HG02981 (cell line): ENCODE results near the gene PSD2.

Experiments used
- ATAC-seq: cut with Tn5 transposase; IDR thresholded peaks from one replicate; pipeline ENCODE4 v1.9.1; 2021; ENCODE audit warnings: mild to moderate bottlenecking, moderate library complexity; ENCODE audit not compliant: unreplicated experiment

Gene PSD2

GRCh38 chr5:139810341-139811273 lies 15.0 kb downstream of the PSD2 start:
- no peak for ATAC-seq

DNA sequence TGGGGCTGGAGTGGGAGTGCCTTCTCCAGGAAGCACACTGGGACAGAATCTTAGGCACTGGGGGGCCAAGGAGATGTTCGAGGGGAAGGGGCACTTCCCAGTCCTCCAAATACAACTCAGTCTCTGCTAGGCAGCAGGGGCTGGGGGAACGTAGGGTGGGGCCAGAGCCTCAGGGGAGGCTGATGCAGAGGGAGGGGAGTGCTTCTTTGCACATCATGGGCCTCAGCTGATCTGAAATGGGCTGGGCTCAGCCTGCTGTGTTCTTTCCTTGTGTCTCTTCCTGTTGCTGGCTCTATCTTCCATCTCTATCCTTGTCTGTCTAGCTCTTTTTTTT lies 15.6 kb downstream of the PSD2 start:
- no peak for ATAC-seq

- ATAC-seq, result no peak
These were observed 16.7 kb downstream of the PSD2 start for GRCh38 chr5:139812323-139812722.

GRCh38 chr5:139812836-139813805 lies 17.5 kb downstream of the PSD2 start:
- no peak for ATAC-seq

DNA sequence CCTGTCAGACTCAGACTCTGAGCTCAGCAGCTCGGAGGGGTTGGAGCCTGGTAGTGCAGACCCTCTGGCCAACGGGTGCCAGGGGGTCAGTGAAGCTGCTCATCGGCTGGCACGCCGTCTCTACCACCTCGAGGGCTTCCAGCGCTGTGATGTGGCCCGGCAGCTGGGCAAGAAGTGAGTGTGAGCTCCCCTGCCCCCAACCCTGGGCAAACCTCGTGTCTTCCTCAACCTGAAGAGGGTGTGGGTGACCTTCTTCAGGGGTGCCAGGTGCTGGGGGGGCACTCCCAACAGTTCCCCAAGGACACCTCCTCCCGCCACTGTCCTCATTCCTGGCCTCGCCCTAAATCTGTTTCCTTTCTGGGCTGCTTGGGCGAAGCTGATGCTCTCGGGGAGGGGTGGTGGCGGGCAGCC lies 18.6 kb downstream of the PSD2 start:
- no peak for ATAC-seq

DNA sequence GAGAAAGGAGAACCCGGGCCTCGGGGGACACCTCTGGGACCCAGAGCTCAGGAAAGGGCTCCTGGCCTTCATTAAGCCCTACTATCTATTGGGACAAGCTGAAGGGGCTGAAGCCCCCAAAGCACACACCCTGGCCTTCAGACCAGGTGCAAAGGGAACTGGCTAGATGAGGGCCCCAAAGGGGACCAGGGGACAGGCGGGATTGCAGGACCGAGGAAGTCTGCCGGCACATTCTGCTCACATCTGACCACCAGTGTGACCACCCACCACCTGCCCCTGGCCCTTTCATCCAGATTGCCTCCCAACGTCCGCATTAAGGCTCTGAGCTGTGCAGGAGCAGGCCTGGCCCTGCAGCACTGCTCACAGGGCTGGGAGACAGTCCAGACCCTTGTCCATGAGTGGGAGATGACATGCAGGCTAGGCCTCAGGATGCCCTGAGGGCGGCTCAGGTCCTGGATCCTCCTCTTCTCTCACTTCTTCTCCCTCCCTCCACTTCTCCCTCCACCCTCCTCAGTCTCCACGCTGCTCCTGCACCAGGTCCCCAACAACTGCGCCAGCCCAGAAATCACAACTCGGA lies 19.2 kb downstream of the PSD2 start:
- ATAC-seq, result no peak

DNA sequence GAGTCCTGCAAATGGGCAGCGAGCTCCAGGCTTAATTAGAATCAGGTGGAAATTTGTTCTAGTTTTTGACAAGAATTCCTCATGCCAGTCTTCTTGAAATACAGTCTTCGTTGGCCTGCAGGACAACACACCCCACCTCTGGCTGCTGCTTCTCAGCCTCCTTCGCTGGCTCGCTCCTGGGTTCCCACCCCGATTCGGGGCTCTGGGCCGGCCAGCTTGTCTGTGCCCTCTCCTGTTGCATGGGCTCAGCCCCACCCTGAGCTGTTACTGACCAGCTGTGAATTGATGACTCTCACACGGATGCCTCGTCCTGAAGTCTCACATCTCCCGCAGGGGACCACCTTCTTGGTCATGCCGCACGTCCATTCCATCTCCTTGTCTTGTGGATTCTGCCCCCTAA lies 21.0 kb downstream of the PSD2 start:
- ATAC-seq, result no peak

DNA sequence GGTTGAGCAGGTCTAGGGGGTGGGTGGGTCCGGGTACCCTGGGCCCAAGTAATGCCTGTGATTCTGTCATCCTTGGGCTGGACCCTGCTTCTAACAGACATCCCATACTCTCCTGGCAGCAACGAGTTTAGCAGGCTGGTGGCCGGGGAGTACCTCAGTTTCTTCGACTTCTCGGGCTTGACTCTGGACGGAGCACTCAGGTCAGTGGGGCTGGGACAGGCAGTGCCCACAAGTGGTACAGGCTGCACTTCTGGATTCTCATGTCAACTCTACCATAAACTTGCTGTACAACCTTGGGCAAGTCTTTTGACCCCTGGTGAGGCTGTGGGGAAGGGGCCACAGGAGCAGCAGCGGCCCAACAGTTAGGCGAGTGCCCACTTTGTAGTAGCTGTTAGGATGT lies 21.8 kb downstream of the PSD2 start:
- ATAC-seq, result no peak

- no peak for ATAC-seq
These were observed 22.4 kb downstream of the PSD2 start for GRCh38 chr5:139817970-139818369.

DNA sequence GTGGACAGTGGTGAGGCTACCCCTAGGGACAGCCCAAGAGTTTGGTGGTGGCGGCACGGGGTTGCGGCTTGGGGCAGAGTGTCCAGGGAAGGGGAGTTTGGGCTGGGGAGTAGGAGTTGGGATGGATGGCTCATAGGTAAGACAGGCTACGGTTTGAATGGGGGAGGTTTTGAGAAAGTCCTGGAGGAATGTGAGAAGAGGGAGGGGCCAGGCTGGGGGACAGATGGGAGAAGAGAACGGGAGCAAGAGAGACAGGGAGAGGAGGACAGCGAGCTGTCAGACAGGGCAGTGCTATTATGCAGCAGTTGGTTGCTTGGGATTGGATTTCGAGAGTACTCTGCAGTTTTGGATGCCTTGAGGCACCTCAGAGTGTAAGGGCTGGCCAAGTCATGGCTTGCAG lies 24.5 kb downstream of the PSD2 start:
- ATAC-seq, result no peak

DNA sequence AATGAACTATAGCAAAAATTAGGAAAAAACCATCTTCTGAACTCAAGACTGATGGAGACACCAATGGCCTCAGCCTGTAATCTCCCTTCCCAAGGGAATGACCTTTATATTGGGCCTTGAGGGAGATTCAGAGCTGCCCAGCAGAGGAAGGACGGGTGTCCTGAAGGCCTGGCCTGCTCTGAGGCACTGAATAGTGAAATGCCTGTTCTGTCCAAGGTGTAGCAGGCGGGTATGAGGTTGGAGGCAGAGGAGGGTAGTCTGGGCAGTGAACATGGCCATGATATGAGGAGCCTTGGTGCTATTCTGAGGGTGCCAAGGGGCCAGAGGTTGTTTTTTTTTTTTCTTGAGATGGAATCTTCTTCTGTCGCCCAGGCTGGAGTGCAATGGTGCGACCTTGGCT lies 25.0 kb downstream of the PSD2 start:
- ATAC-seq, result no peak

DNA sequence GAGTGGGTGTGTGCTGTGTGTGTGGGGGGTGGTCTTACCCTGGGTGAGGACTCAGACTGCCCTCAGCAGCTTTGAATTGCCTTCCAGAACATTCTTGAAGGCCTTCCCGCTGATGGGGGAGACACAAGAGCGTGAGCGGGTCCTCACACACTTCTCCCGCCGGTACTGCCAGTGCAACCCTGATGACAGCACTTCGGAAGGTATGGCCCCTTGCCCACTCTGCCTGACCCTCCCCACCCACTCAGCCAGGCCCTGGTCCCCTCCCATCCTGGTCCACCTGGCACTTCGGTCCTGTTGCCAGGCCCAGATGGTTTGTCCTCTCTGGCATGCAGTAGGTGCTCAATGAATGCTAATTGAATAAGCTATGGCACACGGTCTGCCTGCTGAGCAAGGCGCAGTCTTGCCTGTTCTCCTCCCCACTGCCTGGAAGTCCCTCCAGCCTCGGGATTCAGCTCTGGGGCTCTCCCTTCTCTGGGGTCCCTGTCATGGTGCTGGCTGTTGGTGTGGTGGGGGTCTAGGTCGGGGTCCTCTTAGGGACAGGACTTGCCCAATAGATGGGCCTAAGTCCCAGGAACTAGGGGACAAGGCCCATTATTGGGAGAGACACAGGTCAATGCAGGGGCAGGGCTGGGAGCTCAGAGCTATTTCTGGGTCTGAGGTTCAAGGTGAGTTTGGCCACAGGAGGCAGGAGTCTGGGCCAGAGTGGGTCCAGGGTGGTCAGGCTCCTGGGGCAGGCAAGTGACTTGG lies 26.4 kb downstream of the PSD2 start:
- ATAC-seq, result no peak

- no peak for ATAC-seq
These were observed 27.2 kb downstream of the PSD2 start for GRCh38 chr5:139822553-139823425.

- no peak for ATAC-seq
These were observed 28.2 kb downstream of the PSD2 start for GRCh38 chr5:139823757-139824355.

DNA sequence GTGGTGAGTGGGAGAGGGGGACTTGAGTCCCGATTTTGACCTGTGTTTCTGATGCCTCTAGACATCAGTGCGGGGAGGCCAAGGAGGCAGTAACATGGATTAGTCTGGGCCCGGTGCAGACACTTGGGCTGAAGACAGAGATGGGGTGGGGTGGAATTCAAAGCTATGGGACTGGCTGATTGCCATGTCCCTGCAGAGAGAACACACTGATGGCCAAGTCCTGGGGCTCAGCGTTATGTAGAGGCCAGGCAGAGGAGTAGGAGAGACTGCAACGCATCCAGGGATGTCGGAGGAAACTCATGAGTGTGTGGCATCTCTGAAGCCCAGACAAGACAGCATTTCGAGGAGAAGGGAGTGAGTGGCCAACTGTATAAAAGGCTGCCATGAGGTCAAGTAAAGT lies 30.1 kb downstream of the PSD2 start:
- no peak for ATAC-seq

GRCh38 chr5:139828207-139828895 lies 32.7 kb downstream of the PSD2 start:
- ATAC-seq, result no peak

- no peak for ATAC-seq
These were observed 33.9 kb downstream of the PSD2 start for GRCh38 chr5:139829471-139829870.

- ATAC-seq, result no peak
These were observed 36.0 kb downstream of the PSD2 start for GRCh38 chr5:139831624-139832023.

- ATAC-seq, result no peak
These were observed 37.9 kb downstream of the PSD2 start for GRCh38 chr5:139833525-139833924.
